Inflammatory macrophage (primary cell): ENCODE data around the gene PFN2.
"Not testable (repeated sequence)": the region's sequence is repeated elsewhere in the genome, so short reads cannot be mapped to it uniquely, and the experiment has no call there.

Source experiments
- DNase-seq, 2 donors: peaks; one replicate each; pipeline ENCODE4 v3.0.0-alpha.2; 2020 to 2022

Gene PFN2

DNA sequence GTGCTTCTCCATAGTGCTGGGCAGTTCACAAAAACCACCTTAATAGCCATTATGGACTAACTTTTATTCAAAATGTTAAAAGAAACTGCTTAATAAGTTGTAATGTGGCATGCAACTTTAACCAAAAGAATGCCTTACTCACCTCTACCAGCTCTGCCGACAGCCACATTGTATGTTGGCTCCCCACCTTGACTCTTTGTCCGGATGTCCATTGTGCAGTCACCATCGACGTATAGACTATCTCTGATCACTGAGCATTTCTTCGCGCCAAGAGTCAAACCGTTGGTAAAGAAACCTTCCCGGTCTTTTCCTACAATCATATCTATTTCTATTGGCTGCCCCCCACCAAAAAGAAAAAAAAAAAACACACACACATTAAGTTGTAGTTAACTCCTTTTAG, 2.5 kb downstream of the PFN2 start:
- DNase-seq, result no peak

DNA sequence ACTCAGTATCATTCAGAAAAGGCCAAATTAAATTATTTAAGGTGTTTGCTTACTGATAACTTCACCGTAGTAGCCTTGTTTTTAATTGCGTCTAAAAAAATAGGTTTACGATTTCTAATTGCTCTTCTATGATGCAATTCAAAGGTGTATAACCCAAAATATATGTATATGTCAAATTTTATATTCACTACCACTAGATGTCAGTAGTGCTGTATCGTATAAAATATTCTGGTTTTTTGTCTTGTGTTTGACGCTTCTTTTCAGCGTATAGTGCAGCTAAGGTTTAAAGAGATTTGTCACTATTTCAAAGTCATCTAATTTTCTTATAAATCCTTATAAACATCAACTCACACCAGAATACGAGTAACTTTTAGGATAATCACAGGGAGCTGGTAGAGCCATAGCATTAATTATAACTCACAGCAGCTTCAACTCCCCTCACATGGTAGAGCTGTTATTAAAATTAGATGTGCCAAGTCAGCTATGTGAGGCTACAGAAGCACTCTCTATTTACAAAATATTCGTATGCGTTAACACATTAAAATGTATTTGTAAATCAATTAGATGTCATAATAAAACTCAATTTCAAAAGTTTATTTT, 3.5 kb downstream of the PFN2 start:
- DNase-seq, result peak in 1 of 2 donors; percentile 18

DNA sequence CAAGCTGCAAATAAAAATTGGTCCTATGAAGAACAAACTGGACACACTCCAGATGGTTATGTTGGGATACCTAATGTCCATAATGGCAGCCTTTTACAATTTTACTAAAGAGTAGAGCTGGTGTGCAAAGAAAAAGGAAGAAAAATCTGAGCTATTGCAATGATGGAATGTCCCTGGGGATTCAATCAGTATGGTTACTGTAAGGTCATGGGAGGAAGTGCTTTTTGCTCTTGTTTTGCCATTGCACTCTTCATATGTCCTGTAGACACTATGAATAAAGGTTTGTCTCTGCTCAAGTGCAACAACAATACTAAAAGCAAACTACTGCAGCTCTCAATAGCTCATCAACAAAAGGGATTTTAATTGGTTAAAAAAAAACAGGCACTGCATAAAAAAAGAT, 5.4 kb downstream of the PFN2 start:
- peak; percentile 2 to 29 for DNase-seq

DNA sequence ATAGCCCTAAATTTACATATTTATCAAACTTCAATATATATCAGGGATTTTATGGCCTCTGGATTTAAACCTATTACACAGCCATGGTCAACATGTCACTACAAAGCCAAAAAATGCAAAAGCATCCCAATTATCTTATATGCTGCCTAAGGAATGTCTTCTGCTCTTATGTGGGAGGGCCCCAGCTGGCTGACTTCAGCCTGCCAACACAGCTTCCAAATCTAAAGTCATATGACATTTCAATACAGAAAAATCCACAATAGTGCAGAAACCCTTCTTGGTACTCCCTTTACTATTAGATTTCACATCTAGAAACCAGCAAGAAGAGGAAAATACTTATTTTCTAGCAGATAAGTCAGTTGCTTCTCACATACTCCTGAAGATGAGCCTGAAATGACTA, 6.4 kb downstream of the PFN2 start:
- DNase-seq, result peak in 1 of 2 donors; percentile 1

DNA sequence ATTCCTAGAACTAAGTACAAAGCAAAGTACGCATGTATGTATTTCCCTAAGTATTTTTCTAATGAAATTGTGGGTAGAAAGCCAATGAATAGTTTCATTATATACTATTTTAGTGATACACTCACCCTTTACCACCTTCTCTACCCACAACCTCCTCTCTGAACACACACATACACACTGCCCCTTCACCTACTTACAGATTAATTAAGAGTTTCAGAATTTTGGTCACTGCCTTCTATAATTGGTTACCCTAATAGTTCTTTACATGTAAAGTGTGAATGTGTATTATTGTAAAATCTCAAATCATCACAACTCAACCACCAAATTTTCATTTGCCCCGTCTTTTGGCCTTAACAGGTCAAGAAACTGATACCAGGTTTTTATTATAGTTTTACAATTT, 7.2 kb downstream of the PFN2 start:
- DNase-seq, result no peak

DNA sequence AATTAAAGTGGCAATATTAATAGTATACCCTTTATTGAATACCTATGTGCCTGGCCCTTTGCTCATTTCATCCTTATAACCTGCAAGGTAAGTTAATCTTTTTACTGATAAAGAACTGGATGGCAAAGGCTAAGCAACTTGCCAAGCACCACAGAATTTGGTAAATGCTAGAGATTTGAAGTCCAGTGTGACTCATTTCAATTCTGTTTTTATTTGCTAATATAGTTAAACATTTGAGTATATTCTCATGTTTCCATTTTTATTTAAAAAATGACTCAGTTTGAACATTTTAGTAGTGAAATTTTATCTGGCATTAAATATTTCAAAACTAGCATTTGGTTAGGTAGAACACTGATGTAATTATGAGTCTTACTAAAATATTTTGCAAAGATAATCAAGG, 11.3 kb downstream of the PFN2 start:
- no peak for DNase-seq

DNA sequence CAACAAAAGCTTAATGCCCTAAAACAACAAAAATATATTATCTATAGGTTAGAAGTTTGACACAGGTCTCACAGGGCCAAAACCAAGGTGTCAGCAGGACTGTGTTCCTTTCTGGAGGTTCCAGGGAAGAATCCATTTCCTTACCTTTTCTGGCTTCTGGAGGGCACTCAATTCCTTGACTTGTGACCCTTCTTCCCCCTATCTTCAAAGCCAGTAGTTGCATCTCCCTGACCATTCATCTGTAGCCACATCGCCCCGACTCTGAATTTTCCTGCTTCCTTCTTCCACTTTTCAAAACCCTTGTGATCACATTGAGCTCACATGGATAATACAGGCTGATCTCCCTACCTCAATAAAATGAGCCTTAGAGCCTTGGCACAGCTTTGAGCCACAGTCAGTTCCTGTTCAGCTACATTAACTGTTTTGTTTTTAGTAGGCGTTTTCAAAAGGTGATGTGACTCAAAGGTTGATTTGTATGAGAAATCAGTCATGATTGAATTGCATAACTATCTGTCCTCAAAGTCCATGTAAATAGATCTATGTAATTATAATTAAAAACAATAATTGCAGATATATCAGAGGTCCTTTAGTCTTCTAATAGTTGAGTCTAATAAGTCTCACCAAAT, 12.4 kb downstream of the PFN2 start:
- DNase-seq, result no peak

DNA sequence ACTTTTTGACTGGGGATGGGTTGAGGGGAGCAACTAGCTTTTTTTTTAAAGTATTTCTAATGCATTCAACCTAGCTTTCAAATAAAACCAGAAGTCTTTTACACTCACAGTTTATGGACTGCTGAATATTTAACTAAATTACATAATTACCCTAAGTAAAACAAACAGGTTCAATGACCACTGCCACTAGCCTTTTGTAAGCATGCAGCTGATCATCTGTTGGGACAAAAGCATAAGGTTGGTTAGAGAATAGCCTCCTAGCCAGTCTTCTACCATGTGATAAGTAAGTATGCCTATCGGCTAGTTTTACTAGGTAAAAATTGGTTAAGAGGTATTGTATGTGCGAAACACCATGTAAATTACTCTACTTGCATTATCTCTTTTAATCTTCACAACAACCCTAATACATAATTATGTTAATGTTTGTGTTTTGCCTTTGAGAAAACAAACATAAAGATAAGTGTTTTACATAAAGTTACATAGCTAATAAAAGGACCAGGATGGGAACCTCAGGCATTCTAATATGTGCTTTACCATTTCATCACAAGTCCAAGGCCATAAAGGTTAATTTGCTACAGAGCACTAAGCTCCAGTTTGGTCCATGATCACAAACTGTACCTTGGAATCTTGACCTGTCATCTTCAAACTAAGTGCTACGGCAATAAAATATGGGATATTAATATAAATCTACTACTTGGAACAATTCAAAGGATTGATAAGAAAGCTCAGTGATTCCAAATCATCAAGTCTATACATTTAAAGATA, 13.2 kb downstream of the PFN2 start:
- no peak for DNase-seq

DNA sequence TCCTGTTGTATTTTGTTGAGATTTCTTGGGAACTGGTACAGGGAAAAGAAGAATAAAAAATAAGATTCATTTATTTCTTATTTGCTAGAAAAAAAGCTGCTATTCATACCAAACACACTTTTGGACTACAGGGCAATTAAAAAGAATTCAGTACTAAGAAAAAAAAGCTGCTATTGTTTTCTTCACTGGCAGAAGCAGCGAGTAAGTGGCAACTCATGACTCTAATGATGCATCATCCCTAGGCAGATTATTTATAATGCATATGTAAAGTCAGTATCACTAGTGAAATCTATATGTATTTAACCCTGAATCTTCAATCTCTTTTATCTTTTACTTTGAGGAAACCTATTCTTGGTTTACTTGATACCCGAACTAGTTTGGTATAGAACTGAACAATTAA, 15.2 kb downstream of the PFN2 start:
- no peak for DNase-seq

DNA sequence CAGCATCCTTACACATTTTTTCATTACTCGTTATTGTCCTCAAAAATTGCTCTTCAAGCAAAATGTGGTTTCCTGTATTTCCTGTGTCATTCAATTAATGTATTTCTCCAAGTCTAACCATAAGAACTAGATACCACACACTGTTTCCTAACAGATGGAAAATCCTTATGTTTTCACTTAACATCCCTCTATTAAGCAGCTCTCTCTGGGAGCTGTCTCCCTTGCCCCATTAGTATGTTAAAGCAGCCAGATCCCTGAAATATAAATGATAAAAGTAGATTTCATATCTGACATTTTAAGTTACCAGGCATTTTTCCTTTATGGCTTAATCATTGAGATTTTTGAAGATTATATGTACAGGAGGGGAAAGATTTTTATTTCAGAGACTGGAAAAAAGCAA, 15.9 kb downstream of the PFN2 start:
- DNase-seq, result no peak

DNA sequence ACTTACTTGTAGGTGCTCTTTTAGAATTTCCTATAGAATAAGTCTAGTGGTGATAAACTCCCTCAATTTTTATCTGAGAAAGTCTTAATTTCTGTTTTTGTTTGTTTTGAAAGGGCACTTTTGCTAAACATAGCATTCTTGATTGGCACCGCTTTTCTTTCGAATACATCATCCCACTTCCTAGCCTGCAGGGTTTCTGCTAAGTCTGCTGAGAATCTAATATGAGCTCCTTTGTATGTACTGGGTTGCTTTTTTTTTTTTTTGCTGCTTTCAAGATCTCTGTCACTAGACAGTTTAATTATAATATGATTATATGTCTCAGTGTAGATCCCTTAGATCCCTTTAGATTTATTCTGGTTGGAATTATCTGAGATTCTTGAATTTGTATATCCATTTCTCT, 21.5 kb downstream of the PFN2 start:
- no peak for DNase-seq

DNA sequence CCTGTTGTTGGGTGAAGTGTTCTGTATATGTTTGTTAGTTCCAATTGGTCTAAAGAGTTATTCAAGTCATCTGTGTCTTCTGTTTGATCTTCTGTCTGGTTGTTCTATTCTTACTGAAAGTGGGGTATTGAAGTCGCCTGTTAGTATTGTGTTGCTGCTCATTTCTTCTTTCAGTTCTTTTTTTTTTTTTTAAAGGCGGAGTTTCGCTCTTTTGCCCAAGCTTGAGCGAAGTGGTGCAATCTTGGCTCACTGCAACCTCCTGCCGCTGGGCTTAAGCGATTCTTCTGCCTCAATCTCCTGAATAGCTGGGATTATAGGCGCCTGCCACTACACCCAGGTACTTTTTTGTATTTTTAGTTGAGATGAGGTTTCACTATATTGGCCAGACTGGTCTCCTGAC, 23.5 kb downstream of the PFN2 start:
- DNase-seq, result peak; percentile 40 to 61

DNA sequence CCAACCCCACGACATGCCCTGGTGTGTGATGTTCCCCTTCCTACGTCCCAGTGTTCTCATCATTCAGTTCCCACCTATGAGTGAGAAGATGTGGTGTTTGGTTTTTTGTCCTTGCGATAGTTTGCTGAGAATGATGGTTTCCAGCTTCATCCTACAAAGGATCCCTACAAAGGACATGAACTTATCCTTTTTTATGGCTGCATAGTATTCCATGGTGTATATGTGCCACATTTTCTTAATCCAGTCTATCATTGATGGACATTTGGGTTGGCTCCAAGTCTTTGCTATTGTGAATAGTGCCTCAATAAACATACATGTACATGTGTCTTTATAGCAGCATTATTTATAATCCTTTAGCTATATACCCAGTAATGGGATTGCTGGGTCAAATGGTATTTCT, 26.7 kb downstream of the PFN2 start:
- not testable (repeated sequence) for DNase-seq

DNA sequence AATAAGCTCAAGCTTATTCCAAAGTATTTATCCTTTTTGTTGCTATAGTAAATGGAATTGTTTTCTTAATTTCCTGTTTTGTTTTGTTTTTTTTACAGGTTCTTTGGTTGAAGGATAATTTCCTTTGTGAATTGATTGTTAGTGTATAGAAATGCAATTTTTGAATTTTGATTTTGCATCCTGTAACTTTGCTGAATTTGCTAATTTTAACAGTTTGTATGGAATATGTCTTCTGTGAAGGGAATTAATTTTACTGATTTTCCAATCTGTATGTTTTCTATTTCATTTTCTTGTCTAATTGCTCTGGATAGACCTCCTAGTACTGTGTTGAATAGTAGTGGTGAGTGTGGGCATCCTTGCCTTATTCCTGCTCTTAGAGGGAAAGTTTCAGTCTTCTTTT, 28.3 kb downstream of the PFN2 start:
- DNase-seq, result no peak

DNA sequence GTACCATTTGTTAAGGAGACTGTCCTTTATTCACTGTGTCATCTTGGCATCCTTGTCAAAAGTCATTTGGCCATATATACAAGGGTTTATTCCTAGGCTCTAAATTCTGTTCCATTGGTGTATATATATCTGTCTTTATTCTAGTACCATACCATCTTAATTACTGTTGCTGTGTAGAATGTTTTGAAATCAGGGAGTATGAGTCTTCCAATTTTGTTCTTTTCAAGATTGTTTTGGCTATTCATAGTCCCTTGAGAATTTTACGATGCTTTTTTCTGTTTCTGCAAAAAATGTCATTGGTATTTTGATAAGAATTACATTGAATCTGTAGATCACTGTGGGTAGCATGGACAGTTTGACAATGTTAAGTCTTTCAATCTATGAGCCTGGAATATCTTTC, 28.7 kb downstream of the PFN2 start:
- DNase-seq, result no peak

DNA sequence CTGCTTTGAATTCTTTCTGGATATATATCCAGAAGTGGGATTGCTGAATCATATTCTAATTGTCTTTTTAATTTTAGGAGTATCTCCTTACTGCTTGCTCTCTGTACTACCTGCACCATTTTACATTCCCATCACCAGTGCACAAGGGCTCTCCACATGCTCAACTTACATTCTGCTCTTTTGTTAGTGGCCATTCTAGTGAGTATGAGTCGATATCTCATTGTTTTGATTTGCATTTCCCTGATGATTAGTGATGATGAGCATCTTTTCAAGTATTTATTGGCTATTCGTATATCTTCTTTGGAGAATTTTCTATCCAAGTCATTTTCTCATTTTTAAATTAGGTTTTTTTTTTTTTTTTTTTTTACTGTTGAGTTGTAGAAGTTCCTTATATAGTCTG, 29.5 kb downstream of the PFN2 start:
- DNase-seq, result no peak

DNA sequence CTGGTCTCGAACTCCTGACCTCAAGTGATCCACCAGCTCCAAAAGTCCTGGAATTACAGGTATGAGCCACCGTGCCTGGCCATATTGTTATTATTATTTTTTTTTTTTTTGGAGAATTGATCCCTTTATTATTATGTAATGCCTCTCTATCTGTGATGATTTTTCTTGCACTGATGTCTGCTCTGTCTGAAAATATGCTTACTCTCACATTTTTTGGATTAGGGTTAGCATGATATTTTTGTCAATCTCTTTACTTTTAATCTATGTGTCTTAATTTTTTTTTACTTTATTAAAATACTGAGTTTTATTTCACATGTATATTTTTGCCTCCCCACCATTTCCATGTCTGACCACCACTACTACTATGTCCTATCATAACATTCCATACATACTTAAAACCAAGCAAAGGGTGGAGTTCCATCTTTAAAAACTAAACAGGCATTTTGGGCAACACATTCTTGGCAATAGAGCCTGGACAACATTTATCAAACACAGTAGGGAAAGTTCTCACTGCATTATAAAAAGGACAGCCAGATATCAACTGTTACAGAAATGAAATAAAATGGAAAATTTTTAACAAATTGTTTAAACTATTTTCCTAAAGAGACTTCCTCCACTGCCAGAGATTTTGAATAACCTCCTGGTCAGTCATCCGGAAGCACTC, 32.2 kb downstream of the PFN2 start:
- not testable (repeated sequence) for DNase-seq

DNA sequence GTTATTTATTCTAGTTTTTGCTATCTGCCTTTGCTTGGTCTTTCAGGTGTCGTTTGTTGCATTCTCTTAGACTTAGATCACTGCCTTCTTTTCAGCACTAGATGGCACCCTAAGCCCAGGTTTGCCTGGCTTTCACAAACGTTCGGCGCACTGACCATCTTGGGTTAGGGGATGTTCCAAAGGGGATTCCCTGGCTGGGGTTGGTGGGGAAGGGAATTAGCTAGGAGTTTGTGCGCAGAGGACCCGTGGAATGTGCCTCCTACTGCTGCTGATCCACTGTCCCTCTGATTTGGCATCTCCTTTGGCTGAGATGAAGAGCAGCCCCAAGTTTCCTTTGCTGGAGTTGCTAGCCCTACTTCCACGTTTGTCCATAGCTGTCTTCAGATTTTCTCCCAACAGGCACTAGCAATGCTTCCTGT, 33.9 kb downstream of the PFN2 start:
- no peak for DNase-seq

DNA sequence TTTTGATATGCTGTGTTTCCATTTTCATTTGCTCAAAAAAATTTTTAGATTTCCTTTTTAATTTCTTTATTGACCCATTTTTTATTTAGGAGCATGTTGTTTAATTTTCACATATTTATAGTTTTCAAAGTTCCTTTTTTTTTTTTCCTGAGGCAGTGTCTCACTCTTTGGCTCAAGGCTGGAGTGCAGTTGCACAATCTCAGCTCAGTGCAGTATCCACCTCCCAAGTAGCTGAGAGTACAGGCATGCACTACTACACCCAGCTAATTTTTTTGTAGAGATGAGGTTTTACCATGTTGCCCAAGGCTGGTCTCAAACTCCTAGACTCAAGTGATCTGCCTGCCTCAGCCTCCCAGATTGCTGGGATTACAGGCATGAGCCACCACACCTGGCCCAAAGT, 36.2 kb downstream of the PFN2 start:
- peak in 1 of 2 donors; percentile 13 for DNase-seq

DNA sequence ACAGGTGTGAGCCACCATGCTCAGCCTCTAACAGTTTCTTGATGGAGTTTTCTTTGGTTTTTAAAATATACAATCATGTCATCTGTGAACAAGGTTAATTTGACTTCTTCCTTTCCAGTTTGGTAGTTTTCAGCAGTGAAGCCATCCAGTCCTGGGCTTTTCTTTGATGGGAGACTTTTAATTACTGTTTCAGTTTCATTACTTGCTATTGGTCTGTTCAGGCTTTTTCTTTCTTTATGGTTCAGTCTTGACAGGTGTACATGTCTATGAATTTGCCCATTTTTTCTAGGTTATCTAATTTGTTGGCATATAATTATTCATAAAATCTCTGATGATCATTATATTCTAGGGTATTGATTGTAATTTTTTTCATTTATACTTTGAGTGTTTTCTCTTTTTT, 36.8 kb downstream of the PFN2 start:
- no peak for DNase-seq

DNA sequence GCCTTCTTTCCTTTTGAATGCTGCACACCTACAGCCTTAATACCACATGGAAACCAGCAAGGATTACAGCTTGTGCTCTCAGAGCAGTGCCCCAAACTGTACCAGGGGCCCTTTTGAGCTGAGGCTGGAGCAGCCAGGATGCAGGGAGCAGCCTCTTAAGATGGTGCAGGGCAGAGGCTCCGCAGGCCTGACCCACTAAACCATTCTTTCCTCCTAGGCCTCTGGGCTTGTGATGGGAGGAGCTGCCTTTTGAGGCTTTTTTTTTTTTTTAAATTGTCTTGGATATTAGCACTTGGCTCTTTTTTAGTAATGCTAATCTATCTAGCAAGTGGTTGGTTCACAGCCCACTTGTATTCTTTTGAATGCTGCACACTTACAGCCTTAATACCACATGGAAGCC, 37.7 kb downstream of the PFN2 start:
- DNase-seq, result no peak

DNA sequence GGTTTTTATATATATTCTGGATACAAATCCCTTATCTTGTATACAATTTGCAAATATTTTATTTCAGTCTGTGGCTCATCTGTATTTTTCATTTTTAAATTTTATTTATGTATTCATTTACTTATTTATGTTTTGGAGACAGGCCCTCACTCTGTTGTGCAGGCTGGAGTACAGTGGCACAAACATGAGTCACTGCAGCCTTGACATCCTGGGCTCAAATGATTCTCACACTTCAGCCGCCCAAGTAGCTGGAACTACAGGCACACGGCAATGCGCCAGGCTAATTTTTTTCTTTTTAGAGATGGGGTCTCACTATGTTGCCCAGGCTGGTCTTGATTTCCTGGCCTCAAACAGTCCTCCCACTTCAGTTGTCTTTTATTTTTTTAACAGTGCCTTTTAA, 50.6 kb downstream of the PFN2 start:
- no peak for DNase-seq

DNA sequence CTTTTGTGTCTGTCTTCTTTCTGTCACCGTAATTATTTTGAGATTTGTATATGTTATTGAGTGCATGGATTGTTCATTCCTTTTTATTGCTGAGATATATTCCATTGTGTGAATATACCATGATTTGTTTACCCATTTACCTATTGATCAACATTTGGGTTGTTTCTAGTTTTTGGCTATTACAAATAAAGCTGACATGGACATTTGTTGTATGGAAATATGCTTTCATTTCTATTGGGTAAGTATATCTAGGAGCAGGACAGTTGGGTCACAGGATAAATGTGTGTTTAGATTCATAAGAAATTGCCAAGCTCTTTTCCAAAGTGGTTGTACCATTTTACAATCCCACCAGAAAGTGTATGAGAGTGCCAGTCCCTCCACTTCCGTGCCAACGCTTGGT, 51.2 kb downstream of the PFN2 start:
- no peak for DNase-seq
